CD14-positive monocyte (primary cell): ENCODE measurements around the gene FOXP1. TPM values are rescaled to one million over a fixed set of nuclear protein-coding genes. Genes with fewer than 3 reads are reported as not detected.

Experiments
- DNase-seq, 3 donors: peaks; one replicate each; pipeline ENCODE4 v3.0.0-alpha.2; 2011 to 2022
- H2AFZ ChIP-seq: 2 replicates; pipeline ENCODE4 v1.6.0; 2012; ENCODE audit warnings: mild to moderate bottlenecking, low read depth, low read length, inconsistent platforms; ENCODE audit not compliant: insufficient read depth, poor library complexity, severe bottlenecking
- H3K27ac ChIP-seq, 2 donors: 1 replicate in 1 of 2; 2 replicates in 1 of 2; pipeline ENCODE4 v1.5.1; 2012 to 2013; ENCODE audit warnings: low read length in 2 of 2, control low read depth in 1 of 2, inconsistent platforms in 1 of 2, low read depth in 1 of 2, mild to moderate bottlenecking in 1 of 2
- H3K27me3 ChIP-seq, 2 donors: one replicate each; pipeline versions ENCODE4 v1.6.0 to v1.6.1; 2011 to 2013; ENCODE audit warnings: low read length in 2 of 2; ENCODE audit not compliant: control insufficient read depth in 2 of 2, insufficient read depth in 2 of 2
- H3K36me3 ChIP-seq, 2 donors: replicated peaks in 1 of 2; 1 replicate in 1 of 2; 2 replicates in 1 of 2; pipeline versions ENCODE4 v1.5.1 to v1.6.1; 2012 to 2013; ENCODE audit warnings: low read length in 2 of 2, control low read depth in 1 of 2, inconsistent platforms in 1 of 2, mild to moderate bottlenecking in 1 of 2; ENCODE audit not compliant: insufficient read depth in 2 of 2, control insufficient read depth in 1 of 2
- H3K4me1 ChIP-seq, 2 donors: 1 replicate in 1 of 2; 2 replicates in 1 of 2; pipeline versions ENCODE4 v1.5.1 to v1.6.1; 2012 to 2013; ENCODE audit warnings: low read length in 2 of 2, control low read depth in 1 of 2, inconsistent platforms in 1 of 2, mild to moderate bottlenecking in 1 of 2, moderate library complexity in 1 of 2; ENCODE audit not compliant: insufficient read depth in 2 of 2, control insufficient read depth in 1 of 2
- H3K4me2 ChIP-seq: replicated peaks from 2 replicates; pipeline ENCODE3; 2012; ENCODE audit warnings: low read length, moderate library complexity, mild to moderate bottlenecking; ENCODE audit not compliant: poor library complexity, severe bottlenecking; ENCODE audit errors: extremely low read depth
- H3K4me3 ChIP-seq, 3 experiments: fragments of 200-600 bp in 1 of 3; sonication (generic) in 1 of 3; replicated peaks in 1 of 3; 1 replicate in 2 of 3; 2 replicates in 1 of 3; pipeline ENCODE4 v1.5.1; 2011 to 2013; ENCODE audit warnings: low read length in 3 of 3, mild to moderate bottlenecking in 3 of 3, control low read depth in 2 of 3, low read depth in 2 of 3, inconsistent platforms in 1 of 3, moderate library complexity in 1 of 3
- H3K79me2 ChIP-seq: 2 replicates; pipeline ENCODE4 v1.6.0; 2012; ENCODE audit warnings: mild to moderate bottlenecking, control low read depth, inconsistent platforms, low read length, moderate library complexity; ENCODE audit not compliant: insufficient read depth
- H3K9ac ChIP-seq: 2 replicates; pipeline ENCODE4 v1.6.0; 2017; ENCODE audit warnings: low read length, mild to moderate bottlenecking; ENCODE audit not compliant: insufficient read depth, poor library complexity, severe bottlenecking
- H3K9me3 ChIP-seq, 2 donors: replicated peaks in 1 of 2; 1 replicate in 1 of 2; 2 replicates in 1 of 2; pipeline versions ENCODE4 v1.5.1 to v1.6.1; 2012 to 2013; ENCODE audit warnings: low read length in 2 of 2, control low read depth in 1 of 2; ENCODE audit not compliant: control insufficient read depth in 1 of 2, insufficient read depth in 1 of 2
- H4K20me1 ChIP-seq: 2 replicates; pipeline ENCODE4 v1.6.0; 2012; ENCODE audit warnings: mild to moderate bottlenecking, low read length, control low read depth, moderate library complexity; ENCODE audit not compliant: insufficient read depth
- H3K27ac Mint-ChIP-seq, 7 donors: one replicate each; pipeline ENCODE4 v1.8.0; 2020; ENCODE audit warnings: mild to moderate bottlenecking in 7 of 7, mixed read lengths in 7 of 7, moderate library complexity in 6 of 7, inconsistent platforms in 2 of 7
- H3K27me3 Mint-ChIP-seq, 3 donors: one replicate each; pipeline ENCODE4 v1.8.0; 2021 to 2022; ENCODE audit warnings: low read depth in 3 of 3, mild to moderate bottlenecking in 3 of 3, mixed read lengths in 3 of 3, moderate library complexity in 3 of 3, inconsistent platforms in 1 of 3
- H3K36me3 Mint-ChIP-seq, 2 donors: one replicate each; pipeline ENCODE4 v1.8.0; 2020; ENCODE audit warnings: mixed read lengths in 2 of 2, inconsistent platforms in 1 of 2, mild to moderate bottlenecking in 1 of 2
- H3K4me1 Mint-ChIP-seq: one replicate; pipeline ENCODE4 v1.8.0; 2020; ENCODE audit warnings: mild to moderate bottlenecking, mixed read lengths
- H3K4me3 Mint-ChIP-seq, 2 donors: one replicate each; pipeline ENCODE4 v1.8.0; 2020; ENCODE audit warnings: mild to moderate bottlenecking in 2 of 2, mixed read lengths in 2 of 2, moderate library complexity in 1 of 2
- H3K9me3 Mint-ChIP-seq, 7 donors: one replicate each; pipeline ENCODE4 v1.8.0; 2020 to 2022; ENCODE audit warnings: mixed read lengths in 7 of 7, mild to moderate bottlenecking in 6 of 7, moderate library complexity in 6 of 7, inconsistent platforms in 2 of 7
- WGBS: methylation state at CpG from one replicate; pipeline ENCODE4 v1.1.5; 2013; ENCODE audit warnings: missing lambda C conversion rate; ENCODE audit not compliant: insufficient coverage; 5-methylcytosine and 5-hydroxymethylcytosine counted together
- intact Hi-C, 2 donors: fragments of 100-400 bp; cut with micrococcal nuclease; formaldehyde crosslinking; loops; one replicate each; pipeline versions ENCODE4 v1.15.0 to v1.15.1; 2023
- polyA plus RNA-seq, 3 donors: library from polyadenylated mRNA; depleted of rRNA in 1 of 3; unstranded in 2 of 3; stranded (reverse) in 1 of 3; fragments of 300-500 nt in 2 of 3; fragments of >200 nt in 1 of 3; fragmentation: Illumina TruSeq in 2 of 3; gene quantifications; 1 replicate in 2 of 3; 2 replicates in 1 of 3; pipeline ENCODE4 v1.2.3, GENCODE V29; 2012 to 2021
- TF ChIP-seq, protein P1 (sequence below): fragments of 200-600 bp; IDR thresholded peaks from one replicate; pipeline ENCODE4 v1.8.0; 2022; ENCODE audit warnings: antibody characterized with exemption, mild to moderate bottlenecking

FOXP1 gene
- polyA plus RNA-seq, 3 donors: 25.7 to 42.6 (median 27.8) TPM

DNA sequence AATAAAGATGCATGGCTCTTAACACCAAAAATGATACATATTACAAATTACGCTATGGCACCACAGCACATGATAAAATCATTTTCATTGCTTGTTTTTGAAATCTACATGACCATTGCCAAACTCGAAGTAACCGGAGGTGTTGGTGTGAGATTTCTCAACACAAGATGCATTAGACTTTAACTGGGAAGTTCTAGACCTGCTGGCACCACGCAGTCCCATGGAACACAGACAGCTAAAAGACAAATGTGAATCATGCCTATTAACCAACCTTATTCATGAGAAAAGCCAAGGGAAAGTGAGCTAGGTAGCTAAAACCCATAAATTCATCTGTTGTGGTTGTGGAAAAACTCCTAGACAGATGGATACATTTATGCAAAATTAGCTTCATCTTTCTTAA is 595.4 kb downstream of the FOXP1 start:
- no peak overlapping the region for H3K9ac ChIP-seq
- peaks cover 56 to 62% of the 10 kb centered on the region in 2 donors for H3K36me3 Mint-ChIP-seq
- DNase-seq: no peak
- H3K4me2 ChIP-seq: no peak overlapping the region
- no peaks in the 10 kb centered on the region for H3K4me1 Mint-ChIP-seq
- TF ChIP-seq, protein P1, sequence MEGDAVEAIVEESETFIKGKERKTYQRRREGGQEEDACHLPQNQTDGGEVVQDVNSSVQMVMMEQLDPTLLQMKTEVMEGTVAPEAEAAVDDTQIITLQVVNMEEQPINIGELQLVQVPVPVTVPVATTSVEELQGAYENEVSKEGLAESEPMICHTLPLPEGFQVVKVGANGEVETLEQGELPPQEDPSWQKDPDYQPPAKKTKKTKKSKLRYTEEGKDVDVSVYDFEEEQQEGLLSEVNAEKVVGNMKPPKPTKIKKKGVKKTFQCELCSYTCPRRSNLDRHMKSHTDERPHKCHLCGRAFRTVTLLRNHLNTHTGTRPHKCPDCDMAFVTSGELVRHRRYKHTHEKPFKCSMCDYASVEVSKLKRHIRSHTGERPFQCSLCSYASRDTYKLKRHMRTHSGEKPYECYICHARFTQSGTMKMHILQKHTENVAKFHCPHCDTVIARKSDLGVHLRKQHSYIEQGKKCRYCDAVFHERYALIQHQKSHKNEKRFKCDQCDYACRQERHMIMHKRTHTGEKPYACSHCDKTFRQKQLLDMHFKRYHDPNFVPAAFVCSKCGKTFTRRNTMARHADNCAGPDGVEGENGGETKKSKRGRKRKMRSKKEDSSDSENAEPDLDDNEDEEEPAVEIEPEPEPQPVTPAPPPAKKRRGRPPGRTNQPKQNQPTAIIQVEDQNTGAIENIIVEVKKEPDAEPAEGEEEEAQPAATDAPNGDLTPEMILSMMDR: no peak
- H2AFZ ChIP-seq: no peak overlapping the region
- H3K27ac Mint-ChIP-seq: no peak overlapping the region
- no peaks in the 10 kb centered on the region for H3K79me2 ChIP-seq
- H3K4me1 ChIP-seq: no peaks in the 10 kb centered on the region
- H3K27me3 Mint-ChIP-seq: no peaks in the 10 kb centered on the region
- H3K4me3 Mint-ChIP-seq: no peak overlapping the region
- no peaks in the 10 kb centered on the region for H3K9me3 Mint-ChIP-seq
- H3K9me3 ChIP-seq: no peaks in the 10 kb centered on the region
- H3K27ac ChIP-seq: no peak overlapping the region
- peaks cover 13% of the 10 kb centered on the region for H4K20me1 ChIP-seq
- intact Hi-C loops: no loop called here
- WGBS: no CpG with 5 or more reads among the region's 4 CpGs
- H3K36me3 ChIP-seq: peaks cover 33 to 76% of the 10 kb centered on the region in 2 donors
- no peak overlapping the region for H3K4me3 ChIP-seq
- H3K27me3 ChIP-seq: no peaks in the 10 kb centered on the region

DNA sequence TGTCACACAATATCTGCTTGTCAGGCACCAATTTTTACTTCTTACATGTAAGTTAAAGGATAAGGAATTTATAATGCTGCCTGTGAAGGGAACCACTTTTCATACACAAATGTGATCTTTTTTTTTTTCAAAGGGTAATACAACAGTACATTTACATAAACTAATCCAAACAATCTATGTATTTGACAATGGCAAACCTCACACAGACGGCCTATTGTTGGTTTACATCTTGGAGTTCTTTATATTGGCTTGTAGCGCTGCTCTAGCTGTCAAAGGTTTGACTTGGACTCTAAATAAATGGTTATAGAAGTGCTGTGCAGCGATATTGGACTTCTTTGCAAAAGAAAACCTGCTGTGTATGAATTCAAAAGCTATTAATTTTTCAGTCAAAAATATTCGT is 598.0 kb downstream of the FOXP1 start:
- no peaks in the 10 kb centered on the region for H3K9me3 ChIP-seq
- no peak for DNase-seq
- no peaks in the 10 kb centered on the region for H3K4me1 ChIP-seq
- H3K27me3 ChIP-seq: no peaks in the 10 kb centered on the region
- no peak overlapping the region for H3K27ac Mint-ChIP-seq
- no peak overlapping the region for H2AFZ ChIP-seq
- H3K79me2 ChIP-seq: no peaks in the 10 kb centered on the region
- no peak overlapping the region for H3K27ac ChIP-seq
- H3K4me2 ChIP-seq: no peak overlapping the region
- no peaks in the 10 kb centered on the region for H3K4me1 Mint-ChIP-seq
- WGBS: no CpG with 5 or more reads among the region's 4 CpGs
- no peak overlapping the region for H3K4me3 Mint-ChIP-seq
- intact Hi-C loops: no loop called here
- H3K27me3 Mint-ChIP-seq: peaks cover 0 to 2% (median 0%) of the 10 kb centered on the region in 3 donors
- H3K36me3 ChIP-seq: peaks cover 33 to 73% of the 10 kb centered on the region in 2 donors
- peaks cover 9% of the 10 kb centered on the region for H4K20me1 ChIP-seq
- H3K4me3 ChIP-seq: no peak overlapping the region
- no peak overlapping the region for H3K9ac ChIP-seq
- TF ChIP-seq, protein P1: no peak
- no peaks in the 10 kb centered on the region for H3K9me3 Mint-ChIP-seq
- H3K36me3 Mint-ChIP-seq: peaks cover 49 to 61% of the 10 kb centered on the region in 2 donors
